ENCODE results near the gene HDAC4.

DNA sequence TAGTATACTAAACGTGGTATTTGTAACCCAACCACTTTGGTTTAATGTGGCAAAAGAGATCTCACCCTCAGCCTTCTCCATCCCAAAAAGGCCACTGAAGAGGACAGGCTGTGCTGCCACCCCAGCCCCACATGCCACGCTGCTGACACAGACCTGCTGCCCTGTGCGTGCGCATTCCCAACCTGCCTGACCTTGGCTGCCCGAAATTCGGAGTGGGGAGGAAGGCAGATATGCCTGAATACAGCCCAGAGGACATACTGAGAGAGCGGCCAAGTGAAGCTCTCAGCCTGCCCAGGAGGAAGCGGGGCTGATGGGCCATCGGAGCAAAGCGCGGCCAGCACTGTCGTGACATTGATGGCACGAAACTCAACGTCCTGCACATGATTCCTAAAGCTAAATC lies 70.0 kb downstream of the HDAC4 start:
- TF ChIP-seq SUZ12 (IDR thresholded peaks at IDR 0.05; ENCODE audit: extremely low read depth, insufficient read depth, insufficient read length): no peak
- no peak for TF ChIP-seq ZNF274 (IDR thresholded peaks at IDR 0.05; ENCODE audit: low read depth, low read length)
- no peak for TF ChIP-seq YY1 (IDR thresholded peaks at IDR 0.05; ENCODE audit: insufficient read depth, insufficient read length)
